Keratinocyte (primary cell): ENCODE data around the gene COG5. TPM values are rescaled to one million over a fixed set of nuclear protein-coding genes. Genes with fewer than 3 reads are reported as not detected.

ENCODE experiments used
- DNase-seq: peaks from one replicate; pipeline ENCODE4 v3.0.0-alpha.2; 2011; ENCODE audit warnings: low read depth, missing footprints, low spot score
- FAIRE-seq: peaks from 2 replicates; lab custom pipeline; 2011; peaks lifted over from hg19 to GRCh38; lab: Jason Lieb, UNC
- H2AFZ ChIP-seq: 2 replicates; pipeline ENCODE4 v1.6.0; 2012; ENCODE audit warnings: low read length, control low read depth, inconsistent platforms; ENCODE audit not compliant: control insufficient read depth
- H3K27ac ChIP-seq: 2 replicates; pipeline ENCODE4 v1.5.1; 2011; ENCODE audit warnings: low read length; ENCODE audit not compliant: control insufficient read depth, insufficient read depth
- H3K27me3 ChIP-seq: 3 replicates; pipeline ENCODE4 v1.6.0; 2011; ENCODE audit warnings: low read length; ENCODE audit not compliant: control insufficient read depth, insufficient read depth; ENCODE audit errors: extremely low read depth
- H3K36me3 ChIP-seq, 2 experiments: 2 replicates in 1 of 2; 3 replicates in 1 of 2; pipeline ENCODE4 v1.5.1; 2011; ENCODE audit warnings: low read length in 2 of 2, mild to moderate bottlenecking in 1 of 2; ENCODE audit not compliant: control insufficient read depth in 2 of 2, insufficient read depth in 2 of 2; ENCODE audit errors: extremely low read depth in 1 of 2
- H3K4me1 ChIP-seq: 3 replicates; pipeline ENCODE4 v1.5.1; 2011; ENCODE audit warnings: low read length; ENCODE audit not compliant: control insufficient read depth, insufficient read depth; ENCODE audit errors: extremely low read depth
- H3K4me2 ChIP-seq: 3 replicates; pipeline ENCODE4 v1.6.0; 2011; ENCODE audit warnings: low read depth, low read length; ENCODE audit not compliant: control insufficient read depth, insufficient read depth; ENCODE audit errors: extremely low read depth
- H3K4me3 ChIP-seq, 3 experiments: fragments of 200-600 bp in 1 of 3; sonication (generic) in 1 of 3; 2 replicates in 2 of 3; 3 replicates in 1 of 3; pipeline ENCODE4 v1.5.1; 2011 to 2016; ENCODE audit warnings: low read length in 3 of 3, mild to moderate bottlenecking in 3 of 3, control low read depth in 2 of 3, inconsistent platforms in 1 of 3, low read depth in 1 of 3, mixed read lengths in 1 of 3, mixed run types in 1 of 3, moderate library complexity in 1 of 3; ENCODE audit not compliant: control insufficient read depth in 2 of 3, insufficient read depth in 2 of 3; ENCODE audit errors: extremely low read depth in 1 of 3
- H3K79me2 ChIP-seq: 2 replicates; pipeline ENCODE4 v1.6.0; 2012; ENCODE audit warnings: low read length; ENCODE audit not compliant: control insufficient read depth, insufficient read depth
- H3K9ac ChIP-seq: 3 replicates; pipeline ENCODE4 v1.6.0; 2011; ENCODE audit warnings: low read length; ENCODE audit not compliant: control insufficient read depth, insufficient read depth; ENCODE audit errors: extremely low read depth
- H3K9me1 ChIP-seq: 3 replicates; pipeline ENCODE4 v1.6.0; 2011; ENCODE audit warnings: low read length; ENCODE audit not compliant: control insufficient read depth, insufficient read depth; ENCODE audit errors: extremely low read depth
- H3K9me3 ChIP-seq: 2 replicates; pipeline ENCODE4 v1.5.1; 2012; ENCODE audit warnings: low read depth, low read length; ENCODE audit not compliant: control insufficient read depth
- H4K20me1 ChIP-seq: 3 replicates; pipeline ENCODE4 v1.6.0; 2011; ENCODE audit warnings: low read length; ENCODE audit not compliant: control insufficient read depth, insufficient read depth; ENCODE audit errors: extremely low read depth
- CTCF ChIP-seq, 3 experiments: IDR thresholded peaks in 1 of 3; conservative IDR thresholded peaks in 1 of 3; optimal IDR thresholded peaks in 1 of 3; 2 replicates in 2 of 3; 3 replicates in 1 of 3; pipeline versions ENCODE3 to v1.5.1; 2011; ENCODE audit warnings: low read length in 3 of 3, mild to moderate bottlenecking in 3 of 3, moderate library complexity in 2 of 3, control low read depth in 1 of 3, inconsistent platforms in 1 of 3; ENCODE audit not compliant: insufficient read depth in 2 of 3; ENCODE audit errors: extremely low read depth in 1 of 3
- EZH2 ChIP-seq: IDR thresholded peaks from one replicate; pipeline ENCODE4 v1.6.1; 2012; ENCODE audit warnings: inconsistent platforms, mild to moderate bottlenecking, low read length, moderate library complexity
- dilution Hi-C: fragments of 300-500 bp; cut with MboI; formaldehyde crosslinking; loops from one replicate; pipeline ENCODE4 v1.7.0; 2020; ENCODE audit warnings: low sequenced_read_pairs; ENCODE audit not compliant: extremely low pct_ligation_motif_present
- polyA plus RNA-seq, 5 experiments: library from polyadenylated mRNA; depleted of rRNA in 3 of 5; stranded (reverse) in 3 of 5; stranded (forward) in 1 of 5; unstranded in 1 of 5; fragments of >200 nt; gene quantifications; 1 replicate in 1 of 5; 2 replicates in 3 of 5; 3 replicates in 1 of 5; pipeline versions ENCODE4 v1.2.1 to v1.2.3, GENCODE V29; 2011 to 2012; ENCODE audit warnings: missing spikeins in 2 of 5, low read depth in 1 of 5, low replicate concordance in 1 of 5

COG5 gene
- polyA plus RNA-seq, 1 donor (not counting 4 experiments of a cell fraction or from before 2014, with no cell fraction given) = 50.7 TPM

- Histone ChIP-seq H3K27ac (peak overlapping the region; percentile 65), H3K9me3 (no peaks in the 10 kb centered on the region), H3K36me3 (peaks cover 4 to 6% of the 10 kb centered on the region in 2 experiments), H3K4me3 (no peak overlapping the region), H3K79me2 (peaks cover 10% of the 10 kb centered on the region), H3K27me3 (no peaks in the 10 kb centered on the region), H3K9ac (peak overlapping the region; percentile 57), H4K20me1 (peaks cover 3% of the 10 kb centered on the region), H3K9me1 (no peaks in the 10 kb centered on the region), H3K4me1 (peaks cover 25% of the 10 kb centered on the region), H2AFZ (no peak overlapping the region), H3K4me2 (peak overlapping the region; percentile 63)
- FAIRE-seq (peak; percentile 88), DNase-seq (peak; percentile 50)
- dilution Hi-C loops = no loop called here
- TF ChIP-seq EZH2 = no peak
- TF ChIP-seq CTCF (optimal IDR thresholded peaks at IDR 0.05 in 1 of 3, IDR thresholded peaks at IDR 0.05 in 1 of 3, conservative IDR thresholded peaks at IDR 0.05 in 1 of 3; ENCODE audit: extremely low read depth in 1 of 3, insufficient read depth in 2 of 3, low read length in 3 of 3) = no peak
Observed at GRCh38 chr7:107506674-107507339, 56.9 kb downstream of the COG5 start.

DNA sequence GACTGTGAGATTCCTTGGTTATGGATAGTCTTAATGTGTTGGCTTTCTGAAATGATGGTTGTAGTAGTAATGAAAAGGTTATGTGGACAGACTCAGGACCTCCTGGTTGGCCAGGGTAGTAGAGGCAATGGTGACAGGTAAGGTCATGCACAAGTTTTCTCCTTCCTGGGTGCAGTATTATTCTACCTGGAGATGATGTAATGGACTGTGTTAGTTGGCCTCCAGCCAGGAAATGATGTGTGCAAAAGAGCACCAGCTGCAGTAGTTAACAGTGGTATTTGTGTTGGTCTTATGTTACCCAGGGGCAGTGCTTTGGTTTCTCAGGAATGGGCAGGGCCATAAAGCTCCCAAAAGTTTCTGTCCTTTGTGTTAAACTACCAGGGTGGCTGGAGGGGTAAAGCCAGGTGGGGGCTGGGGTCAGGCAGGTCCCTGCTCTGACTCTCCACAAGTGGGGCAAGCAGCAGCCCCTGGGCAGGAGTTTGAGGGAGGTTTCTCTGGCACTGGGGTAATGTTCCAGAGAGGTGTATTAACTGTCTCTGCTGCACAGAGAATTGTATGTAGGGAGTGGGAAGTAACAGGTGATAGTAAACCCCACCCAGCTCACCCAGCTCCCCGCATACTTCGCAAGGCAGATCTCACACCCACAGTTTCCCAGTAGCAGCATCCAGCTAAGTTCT lies 57.6 kb downstream of the COG5 start:
- Histone ChIP-seq H4K20me1 (peaks cover 3% of the 10 kb centered on the region), H3K4me2 (peak overlapping the region; percentile 63), H3K36me3 (peaks cover 4 to 6% of the 10 kb centered on the region in 2 experiments), H3K9ac (peak overlapping the region; percentile 57), H3K4me3 (no peak overlapping the region), H3K9me1 (no peaks in the 10 kb centered on the region), H2AFZ (no peak overlapping the region), H3K9me3 (no peaks in the 10 kb centered on the region), H3K79me2 (peaks cover 10% of the 10 kb centered on the region), H3K4me1 (peaks cover 25% of the 10 kb centered on the region), H3K27me3 (no peaks in the 10 kb centered on the region), H3K27ac (peak overlapping the region; percentile 65)
- TF ChIP-seq CTCF (optimal IDR thresholded peaks at IDR 0.05 in 1 of 3, IDR thresholded peaks at IDR 0.05 in 1 of 3, conservative IDR thresholded peaks at IDR 0.05 in 1 of 3; ENCODE audit: extremely low read depth in 1 of 3, insufficient read depth in 2 of 3, low read length in 3 of 3) = no peak
- peak; percentile 71 for DNase-seq
- dilution Hi-C loops = no loop called here
- FAIRE-seq = peak; percentile 86
